ENCODE measurements around the gene TMEM203.

TMEM203 gene

GRCh38 chr9:137181680-137182079 is 23.8 kb downstream of the TMEM203 start:
- H3K4me3 Mint-ChIP-seq: no peak overlapping the region
- no peak for DNase-seq (ENCODE audit: low spot score in 2 of 2)
- H3K27me3 Mint-ChIP-seq: no peaks in the 10 kb centered on the region
- peaks cover 6% of the 10 kb centered on the region for H3K4me1 Mint-ChIP-seq
- H3K36me3 Mint-ChIP-seq: peaks cover 29% of the 10 kb centered on the region
- ATAC-seq (ENCODE audit: low read depth): no peak
- no peak overlapping the region for H3K27ac Mint-ChIP-seq
- H3K9me3 Mint-ChIP-seq: no peaks in the 10 kb centered on the region

DNA sequence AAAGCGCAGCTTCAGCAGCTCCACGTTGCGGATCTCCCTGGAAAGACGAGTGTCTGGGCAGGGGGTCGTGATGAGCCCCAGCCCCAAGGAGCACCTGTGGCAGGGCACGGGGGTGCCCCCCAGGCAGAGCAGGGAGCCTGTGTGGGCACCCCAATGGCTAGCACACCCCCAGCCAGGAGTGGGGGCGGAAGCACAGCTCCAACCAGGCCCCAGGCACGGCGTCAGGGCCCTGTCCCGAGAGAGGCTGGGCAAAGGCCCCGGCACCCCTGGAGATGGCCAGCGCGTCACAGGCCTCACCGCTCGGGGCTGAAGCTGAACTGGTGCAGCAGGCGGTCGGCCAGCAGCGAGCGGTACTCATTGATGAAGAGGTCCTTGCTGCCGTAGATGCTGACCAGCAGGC is 25.0 kb downstream of the TMEM203 start:
- H3K4me3 Mint-ChIP-seq: no peak overlapping the region
- peaks cover 29% of the 10 kb centered on the region for H3K36me3 Mint-ChIP-seq
- H3K9me3 Mint-ChIP-seq: no peaks in the 10 kb centered on the region
- ATAC-seq (ENCODE audit: low read depth) (no peak), DNase-seq (ENCODE audit: low spot score in 2 of 2) (no peak)
- H3K27me3 Mint-ChIP-seq: no peaks in the 10 kb centered on the region
- no peak overlapping the region for H3K27ac Mint-ChIP-seq
- H3K4me1 Mint-ChIP-seq: peaks cover 12% of the 10 kb centered on the region

GRCh38 chr9:137179761-137180160 is 25.7 kb downstream of the TMEM203 start:
- H3K36me3 Mint-ChIP-seq: peaks cover 29% of the 10 kb centered on the region
- no peaks in the 10 kb centered on the region for H3K9me3 Mint-ChIP-seq

DNA sequence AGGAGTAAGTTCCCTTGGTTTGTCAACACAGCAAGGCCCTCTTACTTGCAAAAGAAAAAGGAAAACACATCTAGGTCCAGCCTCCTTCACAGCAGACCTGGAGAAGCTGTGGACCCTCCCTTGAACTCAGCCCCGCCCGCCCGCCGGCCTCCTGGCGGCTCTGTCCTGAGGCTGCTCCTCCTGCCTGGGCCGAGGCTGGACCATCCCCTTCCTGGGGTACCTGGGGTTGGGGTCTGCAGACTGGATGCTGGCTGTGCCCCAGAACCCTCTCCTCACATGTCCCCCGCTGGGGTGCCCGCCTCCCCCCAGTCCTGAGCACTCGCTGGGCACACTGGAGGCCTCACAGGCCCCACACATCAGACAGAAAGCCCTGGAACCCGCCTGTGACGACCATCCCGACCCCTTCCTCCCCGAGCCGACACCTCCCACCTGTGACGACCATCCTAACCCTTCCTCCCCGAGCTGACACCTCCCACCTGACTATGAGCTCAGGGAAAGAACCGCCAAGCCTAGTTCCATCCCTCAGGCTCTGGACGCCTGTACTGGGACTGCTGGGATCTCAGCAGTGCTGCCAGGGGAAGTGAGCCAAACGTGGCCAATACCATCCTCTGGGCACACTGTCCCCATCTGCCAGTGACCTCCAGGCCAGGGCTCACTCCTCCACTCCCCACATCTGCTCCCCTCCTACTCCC is 26.4 kb downstream of the TMEM203 start:
- peaks cover 22% of the 10 kb centered on the region for H3K36me3 Mint-ChIP-seq
- H3K27ac Mint-ChIP-seq: no peak overlapping the region
- no peak for ATAC-seq (ENCODE audit: low read depth)

More at GRCh38 chr9:137179761-137180160, 25.7 kb downstream of the TMEM203 start:
- Mint-ChIP-seq H3K27me3 (no peaks in the 10 kb centered on the region), H3K4me3 (no peak overlapping the region), H3K4me1 (peaks cover 12% of the 10 kb centered on the region), H3K27ac (no peak overlapping the region)
- DNase-seq (ENCODE audit: low spot score in 2 of 2) (no peak), ATAC-seq (ENCODE audit: low read depth) (no peak)

DNA sequence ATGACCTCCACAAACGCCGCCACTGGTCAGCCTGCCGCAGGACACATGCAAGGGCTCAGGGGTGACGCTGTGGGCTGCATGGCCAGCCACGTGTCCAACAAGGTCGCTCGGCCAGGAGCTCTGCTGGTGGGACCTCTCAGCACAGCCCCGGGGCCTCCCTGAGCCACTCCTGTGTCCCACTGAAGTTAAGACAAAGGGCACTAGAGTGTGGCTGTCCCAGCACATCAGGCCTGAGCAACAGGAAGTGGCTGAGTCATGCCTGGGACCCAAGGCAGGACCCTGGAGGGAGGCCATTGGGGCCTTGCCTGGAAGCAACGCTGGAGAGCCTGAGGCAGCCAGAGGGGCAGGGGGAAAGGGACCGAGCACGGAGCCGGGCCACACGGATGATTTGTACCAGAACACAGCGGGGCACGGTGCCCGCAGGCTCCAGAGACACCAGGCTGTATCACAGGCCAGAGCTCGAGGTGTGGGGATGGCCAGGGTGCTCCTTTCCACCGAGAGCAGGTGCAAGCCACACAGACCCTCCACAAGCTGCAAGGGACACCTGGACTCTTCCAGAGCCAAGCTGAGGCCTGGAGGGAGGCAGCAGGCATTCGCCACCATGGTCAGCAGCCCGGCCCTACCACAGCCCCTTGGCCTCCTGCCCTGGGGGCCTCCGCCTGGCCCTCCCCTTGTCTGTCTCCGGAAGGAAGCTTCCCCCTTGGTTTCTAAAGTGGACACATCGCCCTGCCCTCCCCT is 27.1 kb downstream of the TMEM203 start:
- Mint-ChIP-seq H3K27ac (no peak overlapping the region), H3K27me3 (no peaks in the 10 kb centered on the region), H3K4me1 (peaks cover 6% of the 10 kb centered on the region), H3K4me3 (no peak overlapping the region), H3K36me3 (peaks cover 17% of the 10 kb centered on the region), H3K9me3 (no peaks in the 10 kb centered on the region)
- DNase-seq (ENCODE audit: low spot score in 2 of 2) (no peak), ATAC-seq (ENCODE audit: low read depth) (no peak)

More for the DNA sequence above, 26.4 kb downstream of the TMEM203 start:
- H3K4me3 Mint-ChIP-seq: no peak overlapping the region
- peaks cover 6% of the 10 kb centered on the region for H3K4me1 Mint-ChIP-seq
- no peak for DNase-seq (ENCODE audit: low spot score in 2 of 2)
- no peaks in the 10 kb centered on the region for H3K27me3 Mint-ChIP-seq
- no peaks in the 10 kb centered on the region for H3K9me3 Mint-ChIP-seq

DNA sequence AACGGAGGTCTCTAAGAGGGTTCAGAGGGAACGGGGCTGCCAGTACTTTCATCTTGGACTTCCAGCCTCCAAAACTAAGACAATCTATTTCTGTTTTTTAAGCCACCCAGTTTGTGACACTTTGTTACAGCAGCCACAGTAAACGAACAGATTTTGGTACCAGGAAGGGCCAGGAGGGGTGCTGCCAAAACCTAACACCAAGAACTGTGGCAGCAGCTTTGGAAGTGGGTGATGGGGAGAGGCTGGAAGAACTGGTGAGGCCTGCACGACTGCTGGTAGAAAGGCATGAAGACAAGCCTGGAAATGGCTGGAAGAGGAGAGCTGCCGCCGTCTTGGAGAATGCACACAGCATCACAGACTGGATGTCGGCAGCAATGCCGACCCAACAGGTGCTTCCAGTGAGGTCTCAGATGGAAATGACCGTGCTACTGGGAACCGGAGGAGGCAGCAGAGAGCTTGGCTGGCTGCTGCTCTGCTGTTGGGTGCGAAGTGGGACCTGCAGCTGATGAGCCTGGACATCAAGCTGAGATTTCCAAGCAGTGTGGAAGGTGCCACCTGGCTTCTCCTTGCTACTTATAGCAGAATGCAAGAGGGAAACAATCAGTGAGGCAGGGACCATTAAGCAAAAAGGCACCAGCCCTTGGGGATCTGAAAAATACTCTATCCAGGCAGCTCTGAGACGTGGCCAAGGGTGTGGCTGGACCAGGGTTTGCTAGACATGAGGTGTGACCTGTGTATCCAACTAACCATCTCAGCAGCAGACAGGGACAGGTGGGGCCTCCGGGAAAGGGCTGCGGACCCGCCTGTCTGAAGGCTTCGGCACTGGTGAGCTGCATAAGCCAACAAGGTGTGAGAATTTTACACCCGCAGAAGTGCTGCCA is 28.9 kb downstream of the TMEM203 start:
- H3K36me3 Mint-ChIP-seq: peaks cover 12% of the 10 kb centered on the region
- ATAC-seq (ENCODE audit: low read depth): peak; percentile 77

DNA sequence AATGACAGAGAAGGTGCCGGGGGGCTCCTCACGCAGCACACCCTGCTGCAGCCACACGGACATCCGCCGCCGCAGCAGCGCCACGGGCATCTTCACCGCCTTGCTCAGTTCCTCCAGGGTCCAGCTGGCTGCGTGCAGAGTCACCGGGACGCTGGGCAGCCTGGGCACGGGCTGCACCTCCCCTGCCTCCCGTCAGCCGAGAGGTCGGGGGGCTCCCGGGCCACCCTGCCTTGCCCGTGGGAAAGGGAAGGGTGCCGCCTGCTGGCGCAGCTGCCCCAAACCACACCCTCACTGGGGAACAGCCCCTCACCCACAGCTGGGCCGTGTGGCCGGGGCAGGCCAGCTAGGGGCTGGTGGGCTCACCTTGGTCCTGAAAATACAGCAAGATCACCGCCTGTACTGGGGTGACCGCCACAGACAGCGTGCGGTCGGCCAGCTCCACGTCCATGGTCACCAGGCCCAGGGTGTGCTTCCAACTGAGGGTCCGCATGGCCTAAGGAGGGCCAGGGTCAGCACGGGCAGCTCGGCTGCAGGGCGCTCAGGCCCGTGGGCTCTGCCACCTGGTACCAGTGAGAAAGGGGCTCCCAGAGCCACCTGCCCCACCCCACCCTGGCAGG is 30.0 kb downstream of the TMEM203 start:
- no peak for DNase-seq (ENCODE audit: low spot score in 2 of 2)
- peaks cover 12% of the 10 kb centered on the region for H3K36me3 Mint-ChIP-seq

More for the DNA sequence above, 28.9 kb downstream of the TMEM203 start:
- no peak overlapping the region for H3K4me3 Mint-ChIP-seq
- H3K27ac Mint-ChIP-seq: no peak overlapping the region
- H3K4me1 Mint-ChIP-seq: peaks cover 6% of the 10 kb centered on the region
- peak in 1 of 2 donors; percentile 31 for DNase-seq (ENCODE audit: low spot score in 2 of 2)
- H3K9me3 Mint-ChIP-seq: no peaks in the 10 kb centered on the region
- H3K27me3 Mint-ChIP-seq: no peaks in the 10 kb centered on the region

GRCh38 chr9:137174722-137175293 is 30.6 kb downstream of the TMEM203 start:
- H3K27ac Mint-ChIP-seq: no peak overlapping the region
- H3K27me3 Mint-ChIP-seq: peaks cover 5% of the 10 kb centered on the region
- peak; percentile 12 for ATAC-seq (ENCODE audit: low read depth)
- H3K4me3 Mint-ChIP-seq: no peak overlapping the region
- peaks cover 6% of the 10 kb centered on the region for H3K4me1 Mint-ChIP-seq
- no peaks in the 10 kb centered on the region for H3K9me3 Mint-ChIP-seq
- no peak for DNase-seq (ENCODE audit: low spot score in 2 of 2)
- peaks cover 10% of the 10 kb centered on the region for H3K36me3 Mint-ChIP-seq

More for the DNA sequence above, 30.0 kb downstream of the TMEM203 start:
- Mint-ChIP-seq H3K4me3 (no peak overlapping the region), H3K4me1 (peaks cover 6% of the 10 kb centered on the region), H3K9me3 (no peaks in the 10 kb centered on the region), H3K27ac (no peak overlapping the region), H3K27me3 (peaks cover 2% of the 10 kb centered on the region)
- peak; percentile 31 for ATAC-seq (ENCODE audit: low read depth)

DNA sequence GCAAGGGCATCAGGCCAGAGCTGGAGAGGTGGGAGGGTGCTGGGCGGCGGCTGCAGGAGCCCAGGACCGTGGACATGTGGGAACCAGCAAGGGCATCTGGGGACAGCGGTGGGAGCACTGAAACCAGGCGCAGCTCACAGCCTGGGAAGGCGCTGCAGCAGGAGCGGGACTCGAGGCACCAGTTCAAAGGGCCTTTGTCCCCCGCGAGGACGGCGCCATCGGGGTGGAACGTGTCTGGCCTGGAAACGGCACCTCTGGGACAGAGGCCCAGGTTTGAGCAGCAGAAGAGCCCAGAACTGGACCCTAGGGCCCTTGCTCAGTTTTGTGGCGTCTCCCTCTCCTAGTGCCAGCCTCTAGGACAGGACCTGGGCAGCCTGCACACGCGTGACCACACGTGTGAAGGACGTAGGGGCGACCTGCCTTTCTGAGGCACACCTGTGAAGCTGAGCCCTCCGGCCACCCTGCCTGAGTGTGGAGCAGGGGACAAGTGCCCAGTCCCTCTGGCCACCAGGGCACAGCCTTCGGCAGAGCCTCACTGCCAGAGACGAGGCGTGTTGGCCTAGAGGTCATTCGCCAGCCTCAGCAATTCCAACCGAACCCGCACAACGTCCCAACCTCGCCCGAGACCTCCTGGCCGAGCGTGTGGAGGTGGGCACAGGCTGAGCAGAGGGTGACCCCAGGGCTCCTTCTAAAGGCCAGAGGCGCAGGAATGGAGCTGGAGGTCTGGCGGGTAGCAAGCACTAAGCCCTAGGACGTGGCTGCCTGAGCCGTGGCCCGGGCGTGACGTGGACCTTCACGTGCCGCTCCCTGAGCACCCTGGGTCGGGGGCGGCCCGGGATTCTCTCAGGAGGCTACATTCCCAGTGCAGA is 31.4 kb downstream of the TMEM203 start:
- H3K27me3 Mint-ChIP-seq: peaks cover 5% of the 10 kb centered on the region
- H3K4me3 Mint-ChIP-seq: no peak overlapping the region
- no peak for DNase-seq (ENCODE audit: low spot score in 2 of 2)
- peaks cover 5% of the 10 kb centered on the region for H3K36me3 Mint-ChIP-seq
- ATAC-seq (ENCODE audit: low read depth): no peak
- H3K4me1 Mint-ChIP-seq: peaks cover 6% of the 10 kb centered on the region
- no peaks in the 10 kb centered on the region for H3K9me3 Mint-ChIP-seq
- no peak overlapping the region for H3K27ac Mint-ChIP-seq

- Mint-ChIP-seq H3K36me3 (peaks cover 5% of the 10 kb centered on the region), H3K4me1 (peaks cover 10% of the 10 kb centered on the region), H3K9me3 (no peaks in the 10 kb centered on the region), H3K4me3 (no peak overlapping the region), H3K27ac (no peak overlapping the region), H3K27me3 (peaks cover 8% of the 10 kb centered on the region)
- DNase-seq (ENCODE audit: low spot score in 2 of 2) (no peak), ATAC-seq (ENCODE audit: low read depth) (no peak)
Observed at GRCh38 chr9:137172901-137173795, 32.3 kb downstream of the TMEM203 start.

GRCh38 chr9:137171149-137171900 is 34.1 kb downstream of the TMEM203 start:
- no peaks in the 10 kb centered on the region for H3K9me3 Mint-ChIP-seq
- DNase-seq (ENCODE audit: low spot score in 2 of 2) (no peak), ATAC-seq (ENCODE audit: low read depth) (no peak)
- H3K27me3 Mint-ChIP-seq: peaks cover 12% of the 10 kb centered on the region
- H3K4me3 Mint-ChIP-seq: no peak overlapping the region
- no peaks in the 10 kb centered on the region for H3K36me3 Mint-ChIP-seq
- peaks cover 6% of the 10 kb centered on the region for H3K4me1 Mint-ChIP-seq
- no peak overlapping the region for H3K27ac Mint-ChIP-seq
